NCI-H510A (cell line): ENCODE results near the gene TSKS.

ENCODE experiments used
- DNase-seq: peaks from one replicate; lab custom pipeline; 2025; lab: John Stamatoyannopoulos, UW

Gene TSKS

GRCh38 chr19:49716154-49716553, 47.0 kb downstream of the TSKS start:
- no peak for DNase-seq

GRCh38 chr19:49713236-49713845, 49.8 kb downstream of the TSKS start:
- no peak for DNase-seq

- DNase-seq, result no peak
These were observed 50.7 kb downstream of the TSKS start for GRCh38 chr19:49712397-49712859.

- DNase-seq, result no peak
These were observed 52.6 kb downstream of the TSKS start for GRCh38 chr19:49710372-49710951.

GRCh38 chr19:49705919-49706318, 57.2 kb downstream of the TSKS start:
- no peak for DNase-seq

GRCh38 chr19:49704888-49705642, 58.0 kb downstream of the TSKS start:
- no peak for DNase-seq

GRCh38 chr19:49701271-49701786, 61.8 kb downstream of the TSKS start:
- no peak for DNase-seq

- no peak for DNase-seq
These were observed 62.5 kb downstream of the TSKS start for GRCh38 chr19:49700563-49700962.

GRCh38 chr19:49699364-49699763, 63.7 kb downstream of the TSKS start:
- no peak for DNase-seq

GRCh38 chr19:49696865-49697264, 66.2 kb downstream of the TSKS start:
- DNase-seq, result no peak

GRCh38 chr19:49696115-49696514, 67.0 kb downstream of the TSKS start:
- DNase-seq, result no peak

GRCh38 chr19:49692147-49692506, 71.0 kb downstream of the TSKS start:
- DNase-seq, result no peak

GRCh38 chr19:49691243-49692146, 71.6 kb downstream of the TSKS start:
- DNase-seq, result peak; percentile 91

- peak; percentile 94 for DNase-seq
These were observed 72.4 kb downstream of the TSKS start, which contains the start of gene CPT1C for GRCh38 chr19:49690656-49691242. CPT1C (plus strand) TSS chr19:49691116; CDS start chr19:49692253, 1,137 bp downstream.

GRCh38 chr19:49690079-49690655, 72.9 kb downstream of the TSKS start:
- DNase-seq, result no peak
